Measurements from ENCODE around the gene HDAC1. TPM values are rescaled to one million over a fixed set of nuclear protein-coding genes. Genes with fewer than 3 reads are reported as not detected.

HDAC1 gene
- total and polyA plus RNA-seq, 10 of the 15 experiments (the other 5 are each of a cell fraction or from before 2014, with no cell fraction given): 147 to 331 (median 168) TPM

- no peaks in the 10 kb centered on the region for H3K9me3 ChIP-seq (replicated peaks; ENCODE audit: control insufficient read depth, insufficient read depth, low read length)
- H2AFZ ChIP-seq (ENCODE audit: control insufficient read depth, low read depth, low read length): no peak overlapping the region
- ChIA-PET SMC1A (ENCODE audit: uncharacterized antibody, unreplicated experiment) (interaction anchor here (1.2 kb wide), 1 partner anchor 74 kb away, joined by 3 read pairs; no protein-coding TSS in a partner anchor), RAD21 (ENCODE audit: unreplicated experiment) (interaction anchor here (0.9 to 4.3 kb wide), 2 partner anchors 40 to 216 kb away, joined by 3 to 25 read pairs; partner anchors contain the start of gene LCK), POLR2A (interaction anchor here (0.6 kb wide), 1 partner anchor 41 kb away, joined by 3 read pairs; no protein-coding TSS in a partner anchor), CTCF (interaction anchor here (2.3 to 3.3 kb wide), 3 partner anchors 40 to 73 kb away, joined by 7 to 17 read pairs (median 14); no protein-coding TSS in a partner anchor)
- peaks cover 0 to 8% of the 10 kb centered on the region in 2 experiments; a peak in 2 of 4 replicates for H3K36me3 ChIP-seq (ENCODE audit: control insufficient read depth in 2 of 2, insufficient read depth in 2 of 2, low read length in 1 of 2)
- no TSS peak for BruUV-seq (replicated peaks)
- peaks cover 3% of the 10 kb centered on the region; the same call in 1 of the 2 replicates for H3K4me1 ChIP-seq (ENCODE audit: control insufficient read depth, insufficient read depth, low read length)
- FAIRE-seq (no peak), DNase-seq (ENCODE audit: low read depth, low spot score) (no peak), ATAC-seq (no peak)
- in situ Hi-C loops (cut with MboI): no loop called here
- no peaks in the 10 kb centered on the region for H3K27me3 ChIP-seq (replicated peaks in 1 of 2; ENCODE audit: control insufficient read depth in 2 of 2, insufficient read depth in 2 of 2, low read length in 1 of 2)
- WGBS (ENCODE audit: insufficient coverage, insufficient replicate concordance, low lambda C conversion rate, missing lambda C conversion rate): 96% methylated on average over 7 of the region's 7 CpGs
- no peak overlapping the region for H3K4me2 ChIP-seq (ENCODE audit: control insufficient read depth, insufficient read depth)
- intact Hi-C loops (cut with micrococcal nuclease; ENCODE audit: unreplicated experiment): no loop called here
- no peak overlapping the region for H3K9ac ChIP-seq (ENCODE audit: control insufficient read depth, insufficient read depth, low read length)
- H3K4me3 ChIP-seq: no peak overlapping the region
- no peaks in the 10 kb centered on the region for H4K20me1 ChIP-seq (ENCODE audit: control insufficient read depth, insufficient read depth)
- H3K27ac ChIP-seq (ENCODE audit: control insufficient read depth, insufficient read depth): no peak overlapping the region
- H3K79me2 ChIP-seq (ENCODE audit: control insufficient read depth, insufficient read depth, low read length): peaks cover 25% of the 10 kb centered on the region
- TF ChIP-seq ZSCAN29 (IDR thresholded peaks at IDR 0.05): no peak
- no peak for TF ChIP-seq HDGF (IDR thresholded peaks at IDR 0.05)
- no peak for TF ChIP-seq ETV6 (conservative IDR thresholded peaks at IDR 0.05 in 1 of 2, IDR thresholded peaks at IDR 0.05 in 1 of 2; ENCODE audit: borderline replicate concordance in 1 of 2, low read depth in 1 of 2)
- no peak for TF ChIP-seq ZBTB4 (CRISPR knock-in tag; IDR thresholded peaks at IDR 0.05)
- no peak for TF ChIP-seq CTCF (IDR thresholded peaks at IDR 0.05 in 2 of 3, conservative IDR thresholded peaks at IDR 0.05 in 1 of 3; ENCODE audit: control insufficient read depth in 2 of 3, extremely low read depth in 1 of 3, insufficient read depth in 1 of 3, low read depth in 3 of 3, low read length in 3 of 3)
- TF ChIP-seq BMI1 (IDR thresholded peaks at IDR 0.05; ENCODE audit: borderline replicate concordance): no peak
- no peak for TF ChIP-seq FOS (IDR thresholded peaks at IDR 0.05; ENCODE audit: borderline replicate concordance, extremely low read depth, insufficient read length)
- TF ChIP-seq POU2F2 (IDR thresholded peaks at IDR 0.05; ENCODE audit: borderline replicate concordance, low read depth, low read length): no peak
- TF ChIP-seq NFYA (IDR thresholded peaks at IDR 0.05; ENCODE audit: borderline replicate concordance, low read depth, low read length): no peak
- TF ChIP-seq TCF12 (IDR thresholded peaks at IDR 0.05; ENCODE audit: low read depth, low read length): no peak
- no peak for TF ChIP-seq KLF5 (IDR thresholded peaks at IDR 0.05; ENCODE audit: partially characterized antibody)
- no peak for TF ChIP-seq HDAC6 (IDR thresholded peaks at IDR 0.05; ENCODE audit: unreplicated experiment)
These were observed 2.6 kb upstream of the HDAC1 start for GRCh38 chr1:32289256-32289655.

Data from GM12878 (cell line).